HepG2 (cell line): Measurements from ENCODE around the gene FGFR3. TPM values are rescaled to one million over a fixed set of nuclear protein-coding genes. Genes with fewer than 3 reads are reported as not detected.

Experiments used
- ATAC-seq: fragments of 200-7000 bp; cut with Tn5 transposase; 3 replicates; pipeline ENCODE4 v1.9.1; 2020; ENCODE audit warnings: mild to moderate bottlenecking, moderate library complexity
- BruUV-seq: library from RNA; stranded (reverse); fragments of 400-500 nt; replicated peaks from 2 replicates; lab custom pipeline; 2021; lab: Mats Ljungman, UMichigan
- CTCF ChIA-PET: fragments of 300-600 bp; formaldehyde crosslinking; extraction: SDS; loops from one replicate; lab custom pipeline; 2021; ENCODE audit warnings: low total read pairs, inconsistent platforms, low intra/inter-chr PET ratio; lab: Yijun Ruan, JAX
- POLR2A ChIA-PET: fragments of 350-600 bp; sonication (Branson Sonifier 250); formaldehyde crosslinking; loops from one replicate; lab custom pipeline; 2020; ENCODE audit warnings: antibody characterized with exemption, inconsistent platforms; lab: Yijun Ruan, JAX
- DNase-seq: peaks from one replicate; pipeline ENCODE4 v3.0.0-alpha.2; 2015; ENCODE audit warnings: low spot score
- FAIRE-seq: peaks from 3 replicates; lab custom pipeline; 2011; peaks lifted over from hg19 to GRCh38; lab: Jason Lieb, UNC
- H2AFZ ChIP-seq: one replicate; pipeline ENCODE4 v1.6.1; 2011; ENCODE audit warnings: low read length, inconsistent platforms
- H3K27ac ChIP-seq: fragments of 300-600 bp; 3 replicates; pipeline ENCODE4 v1.8.0; 2011; ENCODE audit warnings: mixed run types, mild to moderate bottlenecking, mixed read lengths, low read length, inconsistent platforms; ENCODE audit not compliant: insufficient read depth; ENCODE audit errors: extremely low read length
- H3K27me3 ChIP-seq, 2 experiments: fragments of 200-600 bp in 1 of 2; 2 replicates in 1 of 2; 3 replicates in 1 of 2; pipeline versions ENCODE4 v1.6.0 to v1.8.0; 2011; ENCODE audit warnings: low read length in 2 of 2, mild to moderate bottlenecking in 2 of 2, moderate library complexity in 2 of 2, inconsistent platforms in 1 of 2; ENCODE audit not compliant: insufficient read depth in 2 of 2, control insufficient read depth in 1 of 2
- H3K36me3 ChIP-seq, 2 experiments: fragments of 200-600 bp in 1 of 2; replicated peaks in 1 of 2; 2 replicates in 1 of 2; 3 replicates in 1 of 2; pipeline versions ENCODE4 v1.5.1 to v1.8.0; 2011; ENCODE audit warnings: low read length in 2 of 2, inconsistent platforms in 1 of 2; ENCODE audit not compliant: insufficient read depth in 2 of 2, control insufficient read depth in 1 of 2
- H3K4me1 ChIP-seq: 2 replicates; pipeline ENCODE4 v1.5.1; 2012; ENCODE audit warnings: low read length, inconsistent platforms; ENCODE audit not compliant: insufficient read depth
- H3K4me2 ChIP-seq: 2 replicates; pipeline ENCODE4 v1.6.0; 2011; ENCODE audit warnings: low read depth, low read length, inconsistent platforms
- H3K4me3 ChIP-seq, 3 experiments: fragments of 200-600 bp in 1 of 3; sonication (generic), shearing (Covaris generic) in 1 of 3; replicated peaks in 1 of 3; 2 replicates each; pipeline ENCODE4 v1.5.1; 2011 to 2016; ENCODE audit warnings: low read length in 3 of 3, inconsistent platforms in 2 of 3, low read depth in 2 of 3, mild to moderate bottlenecking in 2 of 3, control low read depth in 1 of 3, mixed read lengths in 1 of 3; ENCODE audit not compliant: insufficient read depth in 1 of 3
- H3K79me2 ChIP-seq: one replicate; pipeline ENCODE4 v1.6.1; 2011; ENCODE audit warnings: low read length, inconsistent platforms; ENCODE audit not compliant: insufficient read depth
- H3K9ac ChIP-seq: 2 replicates; pipeline ENCODE4 v1.6.0; 2011; ENCODE audit warnings: mild to moderate bottlenecking, low read depth, low read length, inconsistent platforms; ENCODE audit not compliant: insufficient read depth
- H3K9me3 ChIP-seq: 2 replicates; pipeline ENCODE4 v1.5.1; 2012; ENCODE audit warnings: mild to moderate bottlenecking, low read length
- H4K20me1 ChIP-seq: 2 replicates; pipeline ENCODE4 v1.6.0; 2011; ENCODE audit warnings: inconsistent platforms, mild to moderate bottlenecking, low read length, moderate library complexity; ENCODE audit not compliant: insufficient read depth
- DDIT3 ChIP-seq: sonication (generic); formaldehyde crosslinking; IDR thresholded peaks from 2 replicates; pipeline ENCODE4 v1.4.0; 2020; ENCODE audit warnings: mild to moderate bottlenecking, missing genetic modification reagents
- EEA1 ChIP-seq: sonication (generic); formaldehyde crosslinking; IDR thresholded peaks from 2 replicates; pipeline ENCODE4 v1.5.1; 2020; ENCODE audit warnings: mild to moderate bottlenecking, missing genetic modification reagents, borderline replicate concordance
- EP300 ChIP-seq, 3 experiments: sonication (generic) in 1 of 3; formaldehyde crosslinking in 1 of 3; IDR thresholded peaks; 2 replicates each; pipeline versions ENCODE4 v1.5.1 to v1.6.1; 2011 to 2020; ENCODE audit warnings: low read depth in 2 of 3, low read length in 2 of 3, borderline replicate concordance in 1 of 3, improper control_type of control experiment in 1 of 3, mild to moderate bottlenecking in 1 of 3, missing genetic modification reagents in 1 of 3, moderate library complexity in 1 of 3
- GZF1 ChIP-seq: sonication (generic); formaldehyde crosslinking; IDR thresholded peaks from 2 replicates; pipeline ENCODE4 v1.5.1; 2020; ENCODE audit warnings: mild to moderate bottlenecking, missing genetic modification reagents
- MATR3 ChIP-seq: sonication (generic); formaldehyde crosslinking; IDR thresholded peaks from 2 replicates; pipeline ENCODE4 v1.4.0; 2020; ENCODE audit warnings: missing genetic modification reagents
- SP4 ChIP-seq: sonication (generic); formaldehyde crosslinking; IDR thresholded peaks from 2 replicates; pipeline ENCODE4 v1.8.1; 2023; ENCODE audit warnings: mild to moderate bottlenecking, missing genetic modification reagents
- TCF7 ChIP-seq: sonication (generic); IDR thresholded peaks from 2 replicates; pipeline ENCODE4 v1.6.1; 2016; ENCODE audit warnings: antibody characterized with exemption, low read depth
- TEAD2 ChIP-seq: sonication (generic); formaldehyde crosslinking; IDR thresholded peaks from 2 replicates; pipeline ENCODE4 v1.9.0; 2021; ENCODE audit warnings: missing genetic modification reagents
- ZBTB3 ChIP-seq: sonication (generic); formaldehyde crosslinking; IDR thresholded peaks from 2 replicates; pipeline ENCODE4 v1.4.0; 2020; ENCODE audit warnings: low read depth, mild to moderate bottlenecking, moderate library complexity, missing genetic modification reagents, borderline replicate concordance
- ZFX ChIP-seq: sonication (generic); formaldehyde crosslinking; IDR thresholded peaks from 2 replicates; pipeline ENCODE4 v1.4.0; 2020; ENCODE audit warnings: mild to moderate bottlenecking, low read depth, missing genetic modification reagents, moderate library complexity
- ZKSCAN5 ChIP-seq: sonication (generic); formaldehyde crosslinking; IDR thresholded peaks from 2 replicates; pipeline ENCODE4 v1.5.1; 2020; ENCODE audit warnings: mild to moderate bottlenecking, missing genetic modification reagents
- ZMAT5 ChIP-seq: sonication (generic); formaldehyde crosslinking; IDR thresholded peaks from 2 replicates; pipeline ENCODE4 v1.5.0; 2020; ENCODE audit warnings: mild to moderate bottlenecking, low read depth, missing genetic modification reagents, borderline replicate concordance
- ZNF264 ChIP-seq: sonication (generic); formaldehyde crosslinking; IDR thresholded peaks from 2 replicates; pipeline ENCODE4 v1.4.0; 2020; ENCODE audit warnings: missing genetic modification reagents
- ZNF350 ChIP-seq: sonication (generic); formaldehyde crosslinking; IDR thresholded peaks from 2 replicates; pipeline ENCODE4 v1.4.0; 2020; ENCODE audit warnings: mild to moderate bottlenecking, low read depth, missing genetic modification reagents, borderline replicate concordance
- ZNF451 ChIP-seq: sonication (generic); formaldehyde crosslinking; IDR thresholded peaks from 2 replicates; pipeline ENCODE4 v1.5.0; 2020; ENCODE audit warnings: mild to moderate bottlenecking, missing genetic modification reagents
- ZNF510 ChIP-seq: sonication (generic); formaldehyde crosslinking; IDR thresholded peaks from 2 replicates; pipeline ENCODE4 v1.4.0; 2020; ENCODE audit warnings: low read depth, mild to moderate bottlenecking, missing genetic modification reagents
- WGBS: methylation state at CpG from one replicate; pipeline ENCODE4 v1.1.6; 2017; ENCODE audit warnings: low lambda C conversion rate; 5-methylcytosine and 5-hydroxymethylcytosine counted together
- in situ Hi-C: cut with HindIII; loops from 2 replicates; pipeline ENCODE4 v1.10.0; 2017; ENCODE audit warnings: low pct_unique_long_range_greater_than_20kb; ENCODE audit not compliant: extremely low pct_ligation_motif_present
- intact Hi-C: fragments of 100-400 bp; cut with micrococcal nuclease; formaldehyde crosslinking; loops from one replicate; pipeline ENCODE4 v1.10.0; 2022; ENCODE audit not compliant: unreplicated experiment
- polyA plus RNA-seq, 8 experiments: library from polyadenylated mRNA; depleted of rRNA in 3 of 8; stranded (reverse) in 7 of 8; unstranded in 1 of 8; fragments of >200 nt; fragmentation: Illumina TruSeq in 4 of 8; extraction: Trizol in 4 of 8; gene quantifications; 2 replicates each; pipeline versions ENCODE4 v1.2.1 to v1.2.3, GENCODE V29; 2011 to 2016; ENCODE audit warnings: low read depth in 4 of 8, missing spikeins in 1 of 8, mixed read lengths in 1 of 8; ENCODE audit not compliant: insufficient read depth in 1 of 8
- total RNA-seq, 5 experiments: library from RNA; depleted of rRNA; stranded (reverse); fragments of >200 nt; fragmentation: Illumina TruSeq; extraction: Trizol; gene quantifications; 2 replicates each; pipeline ENCODE4 v1.2.3, GENCODE V29; 2016; ENCODE audit warnings: low read depth in 1 of 5
- TF ChIP-seq, protein P1 (sequence below): sonication (generic); formaldehyde crosslinking; IDR thresholded peaks from 2 replicates; pipeline ENCODE4 v1.8.0; 2022; ENCODE audit warnings: missing genetic modification reagents, mild to moderate bottlenecking, borderline replicate concordance
- TF ChIP-seq, protein P2 (sequence below): sonication (generic); formaldehyde crosslinking; IDR thresholded peaks from 2 replicates; pipeline ENCODE4 v1.4.0; 2020; ENCODE audit warnings: missing genetic modification reagents

Gene FGFR3
- total and polyA plus RNA-seq, 2 of the 13 experiments (the other 11 are each of a cell fraction or from before 2014, with no cell fraction given) = 103 to 109 TPM

DNA sequence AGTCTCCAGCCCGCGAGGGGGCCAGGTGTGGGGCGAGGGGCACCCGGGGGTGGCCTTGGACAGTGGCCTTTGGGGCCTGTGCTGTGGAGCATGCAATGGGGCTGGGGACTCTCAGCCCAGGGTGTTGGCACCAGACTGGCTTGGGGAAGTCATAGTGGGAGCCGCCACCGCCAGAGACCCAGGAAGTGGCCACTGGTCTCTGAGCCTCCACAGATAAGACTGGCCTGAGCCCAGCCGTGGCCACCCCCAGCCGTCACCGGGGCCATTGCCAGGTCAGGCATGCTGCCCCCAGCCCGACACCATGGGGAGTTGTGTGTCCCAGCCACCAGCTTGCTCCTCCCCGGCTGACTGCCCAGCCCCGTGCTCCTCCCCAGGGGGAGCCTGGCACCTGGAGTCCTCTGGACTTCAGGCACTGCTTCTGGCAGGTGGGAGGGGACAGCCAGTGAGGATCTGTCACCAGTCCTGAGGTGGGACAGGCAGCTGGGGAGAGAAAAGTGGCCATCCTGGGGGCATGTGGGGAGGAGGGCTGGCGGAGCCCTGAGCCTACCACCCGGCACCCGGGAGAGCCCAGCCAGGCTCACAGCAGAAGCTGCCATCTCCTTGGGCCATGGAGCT lies 39.3 kb upstream of the FGFR3 start (continued):
- TF ChIP-seq ZNF350 (CRISPR knock-in tag) = peak; percentile 24; the same call in 1 of the 2 replicates
- 0 out of 2 replicates have a peak, but pooled peaks have one; percentile 18 for TF ChIP-seq ZKSCAN5 (CRISPR knock-in tag)
- peak; percentile 32; the same call in 1 of the 2 replicates for TF ChIP-seq ZNF451 (CRISPR knock-in tag)
- TF ChIP-seq GZF1 (CRISPR knock-in tag) = peak; percentile 72; the same call in 1 of the 2 replicates

GRCh38 chr4:1754336-1754735 lies 38.8 kb upstream of the FGFR3 start:
- no peaks in the 10 kb centered on the region for H3K9me3 ChIP-seq
- intact Hi-C loops = no loop called here
- peak; percentile 1 for ATAC-seq
- TF ChIP-seq EP300 (IDR thresholded peaks at IDR 0.05; ENCODE audit: low read depth in 2 of 2, low read length in 2 of 2) = no peak
- no peak for TF ChIP-seq EP300 (CRISPR knock-in tag; IDR thresholded peaks at IDR 0.05; ENCODE audit: borderline replicate concordance)
- TF ChIP-seq ZFX (CRISPR knock-in tag) = no peak
- no peak for TF ChIP-seq EEA1 (CRISPR knock-in tag)
- TF ChIP-seq, protein P1, sequence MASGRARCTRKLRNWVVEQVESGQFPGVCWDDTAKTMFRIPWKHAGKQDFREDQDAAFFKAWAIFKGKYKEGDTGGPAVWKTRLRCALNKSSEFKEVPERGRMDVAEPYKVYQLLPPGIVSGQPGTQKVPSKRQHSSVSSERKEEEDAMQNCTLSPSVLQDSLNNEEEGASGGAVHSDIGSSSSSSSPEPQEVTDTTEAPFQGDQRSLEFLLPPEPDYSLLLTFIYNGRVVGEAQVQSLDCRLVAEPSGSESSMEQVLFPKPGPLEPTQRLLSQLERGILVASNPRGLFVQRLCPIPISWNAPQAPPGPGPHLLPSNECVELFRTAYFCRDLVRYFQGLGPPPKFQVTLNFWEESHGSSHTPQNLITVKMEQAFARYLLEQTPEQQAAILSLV (CRISPR knock-in tag) = no peak
- TF ChIP-seq MATR3 (CRISPR knock-in tag) = no peak
- TF ChIP-seq ZMAT5 (CRISPR knock-in tag) = no peak
- no peak for TF ChIP-seq ZNF264 (CRISPR knock-in tag)
- no peak; the same call in 1 of the 2 replicates for TF ChIP-seq SP4 (CRISPR knock-in tag)
- no peak for TF ChIP-seq TEAD2 (CRISPR knock-in tag)
- TF ChIP-seq, protein P2, sequence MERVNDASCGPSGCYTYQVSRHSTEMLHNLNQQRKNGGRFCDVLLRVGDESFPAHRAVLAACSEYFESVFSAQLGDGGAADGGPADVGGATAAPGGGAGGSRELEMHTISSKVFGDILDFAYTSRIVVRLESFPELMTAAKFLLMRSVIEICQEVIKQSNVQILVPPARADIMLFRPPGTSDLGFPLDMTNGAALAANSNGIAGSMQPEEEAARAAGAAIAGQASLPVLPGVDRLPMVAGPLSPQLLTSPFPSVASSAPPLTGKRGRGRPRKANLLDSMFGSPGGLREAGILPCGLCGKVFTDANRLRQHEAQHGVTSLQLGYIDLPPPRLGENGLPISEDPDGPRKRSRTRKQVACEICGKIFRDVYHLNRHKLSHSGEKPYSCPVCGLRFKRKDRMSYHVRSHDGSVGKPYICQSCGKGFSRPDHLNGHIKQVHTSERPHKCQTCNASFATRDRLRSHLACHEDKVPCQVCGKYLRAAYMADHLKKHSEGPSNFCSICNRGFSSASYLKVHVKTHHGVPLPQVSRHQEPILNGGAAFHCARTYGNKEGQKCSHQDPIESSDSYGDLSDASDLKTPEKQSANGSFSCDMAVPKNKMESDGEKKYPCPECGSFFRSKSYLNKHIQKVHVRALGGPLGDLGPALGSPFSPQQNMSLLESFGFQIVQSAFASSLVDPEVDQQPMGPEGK (CRISPR knock-in tag) = 0 out of 2 replicates have a peak, but pooled peaks have one; percentile 4
- TF ChIP-seq ZBTB3 = no peak
- TF ChIP-seq ZNF510 (CRISPR knock-in tag) = no peak
- no peak for TF ChIP-seq DDIT3
- TF ChIP-seq TCF7 = no peak

More at GRCh38 chr4:1754336-1754735, 38.8 kb upstream of the FGFR3 start:
- Histone ChIP-seq H3K9ac (peak overlapping the region; percentile 51; the same call in 1 of the 2 replicates), H3K36me3 (no peaks in the 10 kb centered on the region), H3K27me3 (no peaks in the 10 kb centered on the region; a peak in 1 of 5 replicates), H3K27ac (no peak overlapping the region), H3K79me2 (no peaks in the 10 kb centered on the region), H3K4me1 (peaks cover 95% of the 10 kb centered on the region), H3K4me2 (peak overlapping the region; percentile 82), H2AFZ (no peak overlapping the region), H3K4me3 (peak overlapping the region in 1 of 3 experiments; percentile 73; a peak in 1 of 6 replicates), H4K20me1 (no peaks in the 10 kb centered on the region)
- in situ Hi-C loops = loop anchor here (10.0 kb wide), 1 partner anchor 50 kb away; no protein-coding TSS in a partner anchor
- DNase-seq (no peak), FAIRE-seq (no peak)
- no TSS peak for BruUV-seq
- WGBS = 0% methylated on average over 2 of the region's 5 CpGs
- CTCF ChIA-PET = interaction anchor here (2.9 kb wide), 1 partner anchor 56 kb away, joined by 22 read pairs; no protein-coding TSS in a partner anchor
- POLR2A ChIA-PET = interaction anchor here (0.9 to 34.3 kb wide), 5 partner anchors 9 to 54 kb away, joined by 3 to 1258 read pairs (median 6); partner anchors contain the start of gene FGFR3
